ENCODE results near the gene FLT1.

- TF ChIP-seq CTCF (conservative IDR thresholded peaks at IDR 0.05): no peak
- no peak for TF ChIP-seq EZH2 (IDR thresholded peaks at IDR 0.05; ENCODE audit: low read depth)
These were observed 47.9 kb upstream of the FLT1 start for GRCh38 chr13:28542804-28543203.
